Astrocyte of the spinal cord (primary cell): Measurements from ENCODE around the gene PARD3B.

Source experiments
- DNase-seq: peaks from one replicate; pipeline ENCODE4 v3.0.0; 2011; ENCODE audit warnings: low read depth, low spot score
- H3K4me3 ChIP-seq: 2 replicates; pipeline ENCODE4 v1.5.1; 2011; ENCODE audit warnings: low read depth, mild to moderate bottlenecking, low read length, moderate library complexity
- in situ Hi-C: cut with HindIII; loops from 2 replicates; pipeline ENCODE4 v1.10.0; 2017; ENCODE audit warnings: low sequenced_read_pairs
- TF ChIP-seq, protein P1 (sequence below): IDR thresholded peaks from 2 replicates; pipeline ENCODE4 v1.5.1; 2012; ENCODE audit warnings: low read depth, mild to moderate bottlenecking, low read length, inconsistent platforms

Gene PARD3B

DNA sequence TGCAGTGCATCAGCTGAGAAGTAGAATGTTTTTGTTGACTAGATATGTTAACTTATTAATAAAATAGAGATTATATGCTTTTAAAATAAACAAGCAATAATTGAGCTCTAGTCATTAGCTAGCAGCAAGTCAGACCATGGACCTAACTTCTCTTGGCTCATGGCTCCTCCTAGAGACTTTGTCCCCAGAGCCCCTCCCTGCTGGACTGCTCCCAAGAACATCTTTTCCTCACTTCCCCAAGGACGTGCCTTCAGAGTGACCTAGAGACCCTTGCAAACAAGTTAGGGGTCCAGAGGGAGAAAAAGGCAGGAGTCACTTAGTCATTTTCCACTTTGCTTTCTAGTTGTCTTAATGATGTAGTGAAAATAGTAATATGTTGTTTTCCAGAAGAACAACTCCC is 824.5 kb downstream of the PARD3B start:
- TF ChIP-seq, protein P1, sequence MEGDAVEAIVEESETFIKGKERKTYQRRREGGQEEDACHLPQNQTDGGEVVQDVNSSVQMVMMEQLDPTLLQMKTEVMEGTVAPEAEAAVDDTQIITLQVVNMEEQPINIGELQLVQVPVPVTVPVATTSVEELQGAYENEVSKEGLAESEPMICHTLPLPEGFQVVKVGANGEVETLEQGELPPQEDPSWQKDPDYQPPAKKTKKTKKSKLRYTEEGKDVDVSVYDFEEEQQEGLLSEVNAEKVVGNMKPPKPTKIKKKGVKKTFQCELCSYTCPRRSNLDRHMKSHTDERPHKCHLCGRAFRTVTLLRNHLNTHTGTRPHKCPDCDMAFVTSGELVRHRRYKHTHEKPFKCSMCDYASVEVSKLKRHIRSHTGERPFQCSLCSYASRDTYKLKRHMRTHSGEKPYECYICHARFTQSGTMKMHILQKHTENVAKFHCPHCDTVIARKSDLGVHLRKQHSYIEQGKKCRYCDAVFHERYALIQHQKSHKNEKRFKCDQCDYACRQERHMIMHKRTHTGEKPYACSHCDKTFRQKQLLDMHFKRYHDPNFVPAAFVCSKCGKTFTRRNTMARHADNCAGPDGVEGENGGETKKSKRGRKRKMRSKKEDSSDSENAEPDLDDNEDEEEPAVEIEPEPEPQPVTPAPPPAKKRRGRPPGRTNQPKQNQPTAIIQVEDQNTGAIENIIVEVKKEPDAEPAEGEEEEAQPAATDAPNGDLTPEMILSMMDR: no peak
- H3K4me3 ChIP-seq: no peak overlapping the region
- in situ Hi-C loops: no loop called here
- no peak for DNase-seq

DNA sequence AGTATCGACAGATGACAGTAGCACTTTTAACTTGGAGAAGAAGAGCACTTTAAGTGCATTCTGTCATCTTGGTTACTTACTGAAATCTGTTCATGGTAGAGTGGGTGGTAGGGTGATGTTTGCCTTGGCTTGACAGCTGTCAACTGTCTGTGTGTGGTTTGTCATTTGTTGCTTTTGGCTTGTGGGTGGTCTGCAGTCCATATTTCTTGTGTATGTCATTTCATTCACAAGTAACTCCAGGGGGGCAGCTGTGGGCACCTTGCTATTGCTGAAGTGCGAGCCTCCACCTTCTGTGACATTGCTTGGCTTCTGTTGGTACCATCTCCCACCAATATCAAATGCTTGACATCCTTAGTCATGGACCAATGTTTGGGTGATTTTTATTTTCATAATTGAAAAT is 825.5 kb downstream of the PARD3B start:
- TF ChIP-seq, protein P1: no peak
- H3K4me3 ChIP-seq: no peak overlapping the region
- DNase-seq: no peak
- in situ Hi-C loops: no loop called here

DNA sequence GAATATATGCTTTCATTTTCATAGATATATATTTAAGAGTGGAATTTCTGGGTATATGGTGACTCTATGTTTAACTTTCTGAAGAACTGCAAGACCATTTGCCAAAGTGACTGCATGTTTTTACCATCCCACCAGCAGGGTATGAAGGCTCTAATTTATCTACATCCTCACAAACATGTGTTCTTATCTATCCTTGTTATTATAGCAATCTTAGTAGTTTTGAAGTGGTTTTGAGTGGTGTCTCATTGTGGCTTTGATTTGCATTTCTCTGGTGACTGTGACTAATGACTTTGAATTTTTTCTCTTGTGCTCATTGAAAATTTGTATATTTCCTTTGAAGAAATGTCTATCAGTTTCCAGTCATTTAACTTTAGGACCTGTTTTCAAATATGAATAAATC is 826.9 kb downstream of the PARD3B start:
- no peak overlapping the region for H3K4me3 ChIP-seq
- TF ChIP-seq, protein P1: no peak
- DNase-seq: peak; percentile 80
- in situ Hi-C loops: no loop called here

DNA sequence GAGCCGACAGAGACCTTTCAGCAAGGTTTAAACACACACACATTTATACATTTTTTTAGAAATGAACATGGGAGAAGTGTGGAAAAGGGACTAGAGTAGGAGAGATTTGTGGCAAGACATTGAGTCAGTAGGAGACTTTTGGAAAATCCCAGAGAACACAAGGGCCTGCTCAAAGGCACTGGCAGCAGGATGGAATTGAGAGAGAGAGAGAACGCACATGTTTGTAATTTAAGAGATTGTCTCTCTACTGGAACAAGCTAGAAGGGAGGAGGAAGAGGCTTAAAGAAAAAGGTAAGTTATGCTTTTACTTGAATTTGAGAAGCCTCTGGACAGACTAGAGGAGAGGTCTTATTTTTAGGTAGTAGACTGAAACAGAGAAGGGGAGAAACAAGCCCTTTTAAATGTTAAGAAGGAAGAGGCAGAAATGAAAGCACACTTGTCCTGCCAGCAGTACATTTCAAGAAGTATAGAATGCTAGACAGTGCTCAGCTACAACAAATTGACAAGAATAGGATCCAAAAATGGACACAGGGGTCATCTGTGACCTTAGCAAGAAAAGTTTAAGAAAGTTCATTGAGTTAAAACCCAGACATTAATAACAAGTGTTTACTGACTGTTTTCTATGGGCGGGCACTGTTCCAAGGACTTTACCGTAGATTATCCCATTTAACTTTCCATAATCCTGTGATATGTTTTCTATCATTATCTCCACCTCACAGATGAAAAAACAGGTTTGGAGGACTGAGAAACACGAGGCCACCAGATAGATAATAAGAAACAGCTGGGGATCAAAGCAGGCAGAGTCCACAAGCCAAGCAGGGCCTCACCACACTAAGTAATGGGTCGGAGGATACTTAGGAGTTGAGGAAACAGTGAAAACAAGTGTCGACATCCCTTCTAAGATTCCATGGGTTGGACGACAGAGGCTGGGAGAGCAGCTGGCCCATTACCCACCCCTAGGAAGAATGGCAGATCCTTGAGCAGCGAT is 830.5 kb downstream of the PARD3B start:
- no peak for DNase-seq
- H3K4me3 ChIP-seq: no peak overlapping the region
- in situ Hi-C loops: no loop called here
- TF ChIP-seq, protein P1: no peak

DNA sequence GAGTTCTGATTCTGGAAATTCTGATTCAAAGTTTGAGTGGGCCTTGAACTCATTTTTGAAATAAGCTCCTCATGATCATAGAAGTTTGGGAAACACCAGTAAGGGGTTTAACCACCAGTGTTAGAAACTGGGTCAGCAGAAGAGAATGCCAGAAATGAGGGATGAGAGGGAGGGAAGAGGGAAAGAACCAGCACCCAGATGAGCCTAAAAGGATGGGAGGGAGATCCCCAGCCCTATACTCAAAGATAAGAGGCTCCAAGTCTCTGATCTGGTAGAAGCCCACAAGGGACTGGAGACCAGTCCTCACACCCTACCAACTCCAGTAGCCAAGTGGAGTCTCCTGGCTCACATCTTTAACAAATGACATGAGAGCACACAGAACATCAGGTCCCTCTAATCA is 832.0 kb downstream of the PARD3B start:
- no peak overlapping the region for H3K4me3 ChIP-seq
- in situ Hi-C loops: no loop called here
- no peak for DNase-seq
- TF ChIP-seq, protein P1: no peak

DNA sequence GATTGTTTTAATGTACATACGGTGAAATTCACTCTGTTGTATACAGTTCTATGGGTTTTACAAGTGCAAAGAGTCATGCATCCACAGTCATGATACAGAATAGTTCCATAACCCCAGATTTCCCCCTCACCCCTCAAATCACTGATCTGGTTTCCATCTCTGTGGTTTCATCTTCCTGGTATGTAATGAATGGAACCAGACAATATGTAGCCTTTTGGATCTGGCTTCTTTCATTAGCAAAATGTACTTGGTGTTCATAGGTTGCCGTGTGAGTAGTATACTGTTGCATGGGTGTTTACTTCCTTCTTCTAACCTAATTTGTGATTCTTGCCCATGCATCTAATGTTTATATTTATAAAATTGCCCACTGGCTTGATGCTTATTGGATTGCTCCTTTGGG is 838.3 kb downstream of the PARD3B start:
- in situ Hi-C loops: no loop called here
- DNase-seq: no peak
- no peak overlapping the region for H3K4me3 ChIP-seq
- TF ChIP-seq, protein P1: no peak
